Keratinocyte (primary cell): ENCODE results near the gene HS3ST3A1.

Source experiments
- CTCF ChIP-seq, 3 experiments: IDR thresholded peaks in 1 of 3; conservative IDR thresholded peaks in 1 of 3; optimal IDR thresholded peaks in 1 of 3; 2 replicates in 2 of 3; 3 replicates in 1 of 3; pipeline versions ENCODE3 to v1.5.1; 2011; ENCODE audit warnings: low read length in 3 of 3, mild to moderate bottlenecking in 3 of 3, moderate library complexity in 2 of 3, control low read depth in 1 of 3, inconsistent platforms in 1 of 3; ENCODE audit not compliant: insufficient read depth in 2 of 3; ENCODE audit errors: extremely low read depth in 1 of 3
- EZH2 ChIP-seq: IDR thresholded peaks from one replicate; pipeline ENCODE4 v1.6.1; 2012; ENCODE audit warnings: inconsistent platforms, mild to moderate bottlenecking, low read length, moderate library complexity

- TF ChIP-seq CTCF (optimal IDR thresholded peaks at IDR 0.05 in 1 of 3, IDR thresholded peaks at IDR 0.05 in 1 of 3, conservative IDR thresholded peaks at IDR 0.05 in 1 of 3; ENCODE audit: extremely low read depth in 1 of 3, insufficient read depth in 2 of 3, low read length in 3 of 3) (no peak), EZH2 (peak; percentile 83)
These were observed 1.0 kb downstream of the HS3ST3A1 start for GRCh38 chr17:13600475-13601321.
